ENCODE data around the gene ZFX. TPM values are rescaled to one million over a fixed set of nuclear protein-coding genes. Genes with fewer than 3 reads are reported as not detected.

Gene ZFX
- total RNA-seq, 1 experiment from 2014 or later: 66.8 TPM

- Histone ChIP-seq H3K56ac (ENCODE audit: insufficient read length, low read depth, low read length) (no peak overlapping the region), H3K4me2 (ENCODE audit: insufficient read depth, insufficient read length, low read length) (no peak overlapping the region), H3K4ac (ENCODE audit: low read depth, low read length) (no peak overlapping the region), H4K5ac (ENCODE audit: insufficient read length, low read depth, low read length) (no peak overlapping the region), H2BK120ac (ENCODE audit: low read depth, low read length, poor library complexity, severe bottlenecking) (no peak overlapping the region), H2BK20ac (ENCODE audit: low read depth, low read length, poor library complexity, severe bottlenecking) (no peak overlapping the region), H4K91ac (ENCODE audit: insufficient read length, low read depth, low read length) (no peak overlapping the region), H3K79me1 (ENCODE audit: insufficient read depth, low read depth, low read length, poor library complexity, severe bottlenecking) (peaks cover 4% of the 10 kb centered on the region), H2AK5ac (ENCODE audit: insufficient read length, low read length) (no peak overlapping the region), H3K23ac (ENCODE audit: insufficient read length, low read depth, low read length) (no peak overlapping the region), H4K8ac (replicated peaks; ENCODE audit: insufficient read length, low read depth, low read length) (no peak overlapping the region), H2AFZ (ENCODE audit: low read length) (no peak overlapping the region), H2BK5ac (ENCODE audit: insufficient read length, low read length) (no peak overlapping the region), H3K18ac (ENCODE audit: insufficient read length, low read depth, low read length) (no peak overlapping the region), H3K79me2 (ENCODE audit: insufficient read depth, low read length) (peaks cover 56% of the 10 kb centered on the region), H3K23me2 (ENCODE audit: insufficient read length, low read depth, low read length, poor library complexity, severe bottlenecking) (peaks cover 9% of the 10 kb centered on the region), H3K27me3 (ENCODE audit: insufficient read depth, low read length) (no peaks in the 10 kb centered on the region), H3T11ph (ENCODE audit: low read length) (no peak overlapping the region), H3K4me1 (ENCODE audit: insufficient read depth, low read length) (peaks cover under 1% of the 10 kb centered on the region; the same call in 1 of the 2 replicates), H2BK15ac (ENCODE audit: low read depth, low read length) (no peak overlapping the region), H3K27ac (ENCODE audit: insufficient read length, low read depth, low read length) (no peak overlapping the region), H3K9me3 (ENCODE audit: control insufficient read depth, low read depth, low read length) (no peaks in the 10 kb centered on the region), H2BK12ac (ENCODE audit: insufficient read length, low read depth, low read length) (no peak overlapping the region), H3K14ac (ENCODE audit: insufficient read depth, low read length) (no peak overlapping the region), H3K9ac (ENCODE audit: extremely low read depth, insufficient read length, low read length) (no peak overlapping the region), H4K20me1 (ENCODE audit: control insufficient read depth, insufficient read depth, insufficient read length) (no peaks in the 10 kb centered on the region)
- Mint-ChIP-seq H3K27me3 (ENCODE audit: low read depth) (no peaks in the 10 kb centered on the region), H3K9me3 (no peaks in the 10 kb centered on the region), H3K36me3 (ENCODE audit: insufficient read depth in 1 of 3, low read depth in 3 of 3) (peaks cover 0 to 40% (median 8%) of the 10 kb centered on the region in 3 experiments; a peak in 4 of 7 replicates), H3K4me3 (no peak overlapping the region), H3K4me1 (peaks cover 25 to 29% of the 10 kb centered on the region in 2 experiments), H3K27ac (no peak overlapping the region; a peak in 1 of 7 replicates)
- no CpG with 5 or more reads among the region's 2 CpGs for WGBS (ENCODE audit: extremely low coverage, insufficient read length, low lambda C conversion rate)
- no peak for TF ChIP-seq CTCF (conservative IDR thresholded peaks at IDR 0.05)
- no peak for DNase-seq
These were observed 4.3 kb downstream of the ZFX start for GRCh38 chrX:24153796-24154189.
